Panc1 (cell line): ENCODE data around the gene GLG1. TPM values are rescaled to one million over a fixed set of nuclear protein-coding genes. Genes with fewer than 3 reads are reported as not detected.

Experiments used
- ATAC-seq: fragments of 200-7000 bp; cut with Tn5 transposase; 2 replicates; pipeline ENCODE4 v1.9.1; 2020; ENCODE audit warnings: mild to moderate bottlenecking, moderate library complexity
- BruUV-seq: library from RNA; stranded (reverse); fragments of 400-500 nt; replicated peaks from 2 replicates; lab custom pipeline; 2021; lab: Mats Ljungman, UMichigan
- CTCF ChIA-PET: fragments of 300-600 bp; sonication (Branson Sonifier 250); formaldehyde crosslinking; loops from one replicate; lab custom pipeline; 2022; ENCODE audit warnings: antibody characterized with exemption; lab: Charles Lee
- POLR2A ChIA-PET: fragments of 300-600 bp; sonication (Branson Sonifier 250); formaldehyde crosslinking; loops from one replicate; lab custom pipeline; 2022; ENCODE audit warnings: antibody characterized with exemption; lab: Charles Lee
- DNase-seq: peaks from one replicate; pipeline ENCODE4 v3.0.0-alpha.2; 2010; ENCODE audit warnings: low read depth, low spot score
- H3K27ac ChIP-seq: 2 replicates; pipeline ENCODE4 v1.5.1; 2011; ENCODE audit warnings: mild to moderate bottlenecking, low read length, inconsistent platforms
- H3K27me3 ChIP-seq: fragments of 200-500 bp; sonication (Bioruptor generic); 2 replicates; pipeline ENCODE4 v1.6.0; 2014; ENCODE audit warnings: low read length, inconsistent platforms; ENCODE audit not compliant: control insufficient read depth, insufficient read depth
- H3K36me3 ChIP-seq: fragments of 200-500 bp; sonication (Bioruptor generic); 2 replicates; pipeline ENCODE4 v1.5.1; 2014; ENCODE audit warnings: inconsistent platforms, mild to moderate bottlenecking, low read length, moderate library complexity; ENCODE audit not compliant: control insufficient read depth, insufficient read depth
- H3K4me1 ChIP-seq: 2 replicates; pipeline ENCODE4 v1.5.1; 2011; ENCODE audit warnings: inconsistent platforms, mild to moderate bottlenecking, low read length, moderate library complexity; ENCODE audit not compliant: control insufficient read depth, insufficient read depth
- H3K4me3 ChIP-seq, 2 experiments: 2 replicates each; pipeline ENCODE4 v1.5.1; 2011 to 2012; ENCODE audit warnings: low read depth in 2 of 2, low read length in 2 of 2, mild to moderate bottlenecking in 2 of 2, inconsistent platforms in 1 of 2, moderate library complexity in 1 of 2
- H3K9me3 ChIP-seq: fragments of 200-500 bp; sonication (Bioruptor generic); 2 replicates; pipeline ENCODE4 v1.5.1; 2014; ENCODE audit warnings: low read depth, mild to moderate bottlenecking, inconsistent platforms, low read length, moderate library complexity; ENCODE audit not compliant: control insufficient read depth, insufficient read depth
- POLR2AphosphoS5 ChIP-seq: IDR thresholded peaks from 2 replicates; pipeline ENCODE4 v1.6.1; 2012; ENCODE audit warnings: mild to moderate bottlenecking, low read depth, low read length, moderate library complexity
- SIN3A ChIP-seq: IDR thresholded peaks from 2 replicates; pipeline ENCODE4 v1.6.1; 2012; ENCODE audit warnings: low read depth, mild to moderate bottlenecking, low read length, moderate library complexity, borderline replicate concordance; ENCODE audit not compliant: insufficient read depth
- TCF7L2 ChIP-seq: IDR thresholded peaks from 2 replicates; pipeline ENCODE4 v1.6.1; 2011; ENCODE audit warnings: mild to moderate bottlenecking, low read depth, low read length, inconsistent platforms
- in situ Hi-C: cut with HindIII; loops from 2 replicates; pipeline ENCODE4 v1.10.0; 2016; ENCODE audit warnings: low sequenced_read_pairs, low pct_unique_long_range_greater_than_20kb
- intact Hi-C: fragments of 100-400 bp; cut with micrococcal nuclease; formaldehyde crosslinking; loops from one replicate; pipeline ENCODE4 v1.10.0; 2022; ENCODE audit not compliant: unreplicated experiment
- total RNA-seq: library from RNA; stranded (reverse); gene quantifications from one replicate; pipeline ENCODE4 v1.2.1, GENCODE V29; 2021; ENCODE audit not compliant: unreplicated experiment
- TF ChIP-seq, protein P1 (sequence below), 2 experiments: IDR thresholded peaks; 2 replicates each; pipeline ENCODE4 v1.6.1; 2011 to 2012; ENCODE audit warnings: low read depth in 2 of 2, control low read depth in 1 of 2, low read length in 1 of 2, mild to moderate bottlenecking in 1 of 2, moderate library complexity in 1 of 2; ENCODE audit not compliant: insufficient read depth in 1 of 2
- TF ChIP-seq, protein P2 (sequence below): fragments of 450-650 bp; IDR thresholded peaks from 2 replicates; pipeline ENCODE4 v1.5.1; 2017; ENCODE audit warnings: mild to moderate bottlenecking

Gene GLG1
- total RNA-seq, 1 experiment from 2014 or later, result 75.9 TPM

DNA sequence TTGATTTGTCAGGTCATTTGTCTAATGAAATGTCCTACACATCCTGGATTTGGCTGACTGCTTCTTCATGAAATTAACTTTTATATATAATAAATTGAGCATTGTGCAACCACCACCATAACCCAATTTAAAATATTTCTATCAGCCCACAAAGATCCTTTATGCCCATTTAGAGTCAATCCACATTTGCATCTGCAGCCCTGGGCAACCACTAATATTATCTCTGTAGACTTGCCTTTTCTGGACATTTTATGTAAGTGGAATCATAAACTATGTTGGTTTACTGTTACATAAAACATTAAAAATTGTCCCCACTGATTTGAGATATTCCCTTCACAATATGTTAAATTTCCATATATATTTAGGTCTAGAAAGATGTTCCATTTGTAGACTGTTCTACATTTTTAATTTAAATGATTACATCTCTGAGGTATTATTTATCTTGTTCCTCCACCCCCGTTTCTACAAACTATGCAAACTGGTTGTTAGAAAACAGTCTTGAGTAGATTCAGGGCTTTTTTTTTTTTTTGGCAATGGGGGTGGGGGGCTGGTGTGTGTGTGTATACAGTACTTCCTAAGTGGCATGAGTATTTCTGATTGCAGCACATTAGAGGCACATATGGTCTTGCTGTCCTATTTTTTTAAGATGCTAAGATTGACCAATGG lies 43.1 kb upstream of the GLG1 start:
- BruUV-seq, result TSS peak; percentile 48
- Histone ChIP-seq H3K4me3 (no peak overlapping the region), H3K27ac (no peak overlapping the region), H3K36me3 (peaks cover 20% of the 10 kb centered on the region; the same call in 1 of the 2 replicates), H3K9me3 (no peaks in the 10 kb centered on the region), H3K27me3 (no peaks in the 10 kb centered on the region), H3K4me1 (no peaks in the 10 kb centered on the region)
- no peak for ATAC-seq
- in situ Hi-C loops, result no loop called here
- ChIA-PET POLR2A (interaction anchor here (0.7 kb wide), 1 partner anchor 19 kb away, joined by 3 read pairs; no protein-coding TSS in a partner anchor), CTCF (interaction anchor here (0.6 to 0.7 kb wide), 3 partner anchors 53 to 88 kb away, joined by 3 to 5 read pairs (median 5); no protein-coding TSS in a partner anchor)
- intact Hi-C loops, result no loop called here
- DNase-seq, result no peak
- no peak for TF ChIP-seq SIN3A
- TF ChIP-seq, protein P1, sequence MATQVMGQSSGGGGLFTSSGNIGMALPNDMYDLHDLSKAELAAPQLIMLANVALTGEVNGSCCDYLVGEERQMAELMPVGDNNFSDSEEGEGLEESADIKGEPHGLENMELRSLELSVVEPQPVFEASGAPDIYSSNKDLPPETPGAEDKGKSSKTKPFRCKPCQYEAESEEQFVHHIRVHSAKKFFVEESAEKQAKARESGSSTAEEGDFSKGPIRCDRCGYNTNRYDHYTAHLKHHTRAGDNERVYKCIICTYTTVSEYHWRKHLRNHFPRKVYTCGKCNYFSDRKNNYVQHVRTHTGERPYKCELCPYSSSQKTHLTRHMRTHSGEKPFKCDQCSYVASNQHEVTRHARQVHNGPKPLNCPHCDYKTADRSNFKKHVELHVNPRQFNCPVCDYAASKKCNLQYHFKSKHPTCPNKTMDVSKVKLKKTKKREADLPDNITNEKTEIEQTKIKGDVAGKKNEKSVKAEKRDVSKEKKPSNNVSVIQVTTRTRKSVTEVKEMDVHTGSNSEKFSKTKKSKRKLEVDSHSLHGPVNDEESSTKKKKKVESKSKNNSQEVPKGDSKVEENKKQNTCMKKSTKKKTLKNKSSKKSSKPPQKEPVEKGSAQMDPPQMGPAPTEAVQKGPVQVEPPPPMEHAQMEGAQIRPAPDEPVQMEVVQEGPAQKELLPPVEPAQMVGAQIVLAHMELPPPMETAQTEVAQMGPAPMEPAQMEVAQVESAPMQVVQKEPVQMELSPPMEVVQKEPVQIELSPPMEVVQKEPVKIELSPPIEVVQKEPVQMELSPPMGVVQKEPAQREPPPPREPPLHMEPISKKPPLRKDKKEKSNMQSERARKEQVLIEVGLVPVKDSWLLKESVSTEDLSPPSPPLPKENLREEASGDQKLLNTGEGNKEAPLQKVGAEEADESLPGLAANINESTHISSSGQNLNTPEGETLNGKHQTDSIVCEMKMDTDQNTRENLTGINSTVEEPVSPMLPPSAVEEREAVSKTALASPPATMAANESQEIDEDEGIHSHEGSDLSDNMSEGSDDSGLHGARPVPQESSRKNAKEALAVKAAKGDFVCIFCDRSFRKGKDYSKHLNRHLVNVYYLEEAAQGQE (IDR thresholded peaks at IDR 0.05; ENCODE audit: insufficient read depth in 1 of 2, low read depth in 2 of 2, low read length in 1 of 2), result no peak

GRCh38 chr16:74641969-74642368 lies 35.1 kb upstream of the GLG1 start:
- H3K36me3 ChIP-seq, result peaks cover 30% of the 10 kb centered on the region
- intact Hi-C loops, result no loop called here
- CTCF ChIA-PET, result no interaction called here

More at GRCh38 chr16:74641969-74642368, 35.1 kb upstream of the GLG1 start:
- POLR2A ChIA-PET, result no interaction called here
- H3K4me1 ChIP-seq, result no peaks in the 10 kb centered on the region
- ATAC-seq, result no peak
- H3K27me3 ChIP-seq, result no peaks in the 10 kb centered on the region
- BruUV-seq, result no TSS peak
- no peak for DNase-seq
- no peak overlapping the region for H3K27ac ChIP-seq
- H3K9me3 ChIP-seq, result no peaks in the 10 kb centered on the region
- in situ Hi-C loops, result no loop called here
- H3K4me3 ChIP-seq, result no peak overlapping the region
- TF ChIP-seq TCF7L2 (no peak), SIN3A (no peak), POLR2AphosphoS5 (no peak)
- TF ChIP-seq, protein P1 (IDR thresholded peaks at IDR 0.05; ENCODE audit: insufficient read depth in 1 of 2, low read depth in 2 of 2, low read length in 1 of 2), result no peak
- TF ChIP-seq, protein P2, sequence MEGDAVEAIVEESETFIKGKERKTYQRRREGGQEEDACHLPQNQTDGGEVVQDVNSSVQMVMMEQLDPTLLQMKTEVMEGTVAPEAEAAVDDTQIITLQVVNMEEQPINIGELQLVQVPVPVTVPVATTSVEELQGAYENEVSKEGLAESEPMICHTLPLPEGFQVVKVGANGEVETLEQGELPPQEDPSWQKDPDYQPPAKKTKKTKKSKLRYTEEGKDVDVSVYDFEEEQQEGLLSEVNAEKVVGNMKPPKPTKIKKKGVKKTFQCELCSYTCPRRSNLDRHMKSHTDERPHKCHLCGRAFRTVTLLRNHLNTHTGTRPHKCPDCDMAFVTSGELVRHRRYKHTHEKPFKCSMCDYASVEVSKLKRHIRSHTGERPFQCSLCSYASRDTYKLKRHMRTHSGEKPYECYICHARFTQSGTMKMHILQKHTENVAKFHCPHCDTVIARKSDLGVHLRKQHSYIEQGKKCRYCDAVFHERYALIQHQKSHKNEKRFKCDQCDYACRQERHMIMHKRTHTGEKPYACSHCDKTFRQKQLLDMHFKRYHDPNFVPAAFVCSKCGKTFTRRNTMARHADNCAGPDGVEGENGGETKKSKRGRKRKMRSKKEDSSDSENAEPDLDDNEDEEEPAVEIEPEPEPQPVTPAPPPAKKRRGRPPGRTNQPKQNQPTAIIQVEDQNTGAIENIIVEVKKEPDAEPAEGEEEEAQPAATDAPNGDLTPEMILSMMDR, result no peak
